Stimulated activated CD4-positive, alpha-beta T cell treated with anti-CD3 and anti-CD28 coated beads, TNF-alpha, amount 100 ng/mL, for 24 hours (primary cell): ENCODE data around the gene RPUSD3.
"Not testable (repeated sequence)": the region's sequence is repeated elsewhere in the genome, so short reads cannot be mapped to it uniquely, and the experiment has no call there.

Experiments used
- DNase-seq, 3 experiments: peaks; one replicate each; pipeline ENCODE4 v3.0.0-alpha.2; 2020; ENCODE audit warnings: low read depth in 3 of 3

The RPUSD3 gene, protein sequence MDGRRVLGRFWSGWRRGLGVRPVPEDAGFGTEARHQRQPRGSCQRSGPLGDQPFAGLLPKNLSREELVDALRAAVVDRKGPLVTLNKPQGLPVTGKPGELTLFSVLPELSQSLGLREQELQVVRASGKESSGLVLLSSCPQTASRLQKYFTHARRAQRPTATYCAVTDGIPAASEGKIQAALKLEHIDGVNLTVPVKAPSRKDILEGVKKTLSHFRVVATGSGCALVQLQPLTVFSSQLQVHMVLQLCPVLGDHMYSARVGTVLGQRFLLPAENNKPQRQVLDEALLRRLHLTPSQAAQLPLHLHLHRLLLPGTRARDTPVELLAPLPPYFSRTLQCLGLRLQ

DNA sequence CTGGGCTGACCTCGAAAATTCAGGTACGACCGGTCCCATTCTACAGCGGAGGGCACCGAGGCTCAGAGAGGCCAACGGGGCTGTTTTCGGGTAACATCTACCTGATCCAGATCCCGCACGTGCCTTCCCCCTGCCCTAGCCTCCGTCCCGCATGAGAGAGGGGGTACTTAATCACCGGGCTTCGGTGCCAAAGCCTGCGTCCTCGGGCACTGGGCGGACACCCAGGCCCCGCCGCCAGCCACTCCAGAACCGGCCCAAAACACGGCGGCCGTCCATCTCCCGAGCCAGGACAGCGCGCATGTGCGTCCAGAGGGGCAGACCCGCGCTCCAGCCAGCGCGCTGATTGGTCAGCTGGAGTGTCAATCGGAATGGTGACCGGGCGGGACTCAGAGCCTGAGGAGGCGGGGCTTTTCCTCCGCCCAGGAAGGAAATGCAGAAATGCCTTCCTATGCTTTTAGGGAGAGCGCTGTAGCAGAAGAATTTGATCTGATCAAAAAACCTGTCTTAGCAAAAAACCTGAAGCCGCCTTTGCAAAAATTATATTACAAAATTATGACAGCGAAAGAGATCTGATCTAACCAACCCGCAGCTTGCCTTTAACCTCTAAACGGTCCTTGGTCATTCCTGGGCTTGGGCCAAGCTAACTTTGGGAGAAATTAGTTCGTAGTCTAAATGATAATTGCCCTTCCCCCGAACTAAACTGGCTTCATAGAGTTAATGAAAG, at the start of gene RPUSD3:
TSS of gene RPUSD3 (minus strand) at position 294 of the 724 bp plus-strand sequence. CDS start at position 276, 18 bp downstream.
- peak; percentile 93 to 95 (median 95) for DNase-seq

DNA sequence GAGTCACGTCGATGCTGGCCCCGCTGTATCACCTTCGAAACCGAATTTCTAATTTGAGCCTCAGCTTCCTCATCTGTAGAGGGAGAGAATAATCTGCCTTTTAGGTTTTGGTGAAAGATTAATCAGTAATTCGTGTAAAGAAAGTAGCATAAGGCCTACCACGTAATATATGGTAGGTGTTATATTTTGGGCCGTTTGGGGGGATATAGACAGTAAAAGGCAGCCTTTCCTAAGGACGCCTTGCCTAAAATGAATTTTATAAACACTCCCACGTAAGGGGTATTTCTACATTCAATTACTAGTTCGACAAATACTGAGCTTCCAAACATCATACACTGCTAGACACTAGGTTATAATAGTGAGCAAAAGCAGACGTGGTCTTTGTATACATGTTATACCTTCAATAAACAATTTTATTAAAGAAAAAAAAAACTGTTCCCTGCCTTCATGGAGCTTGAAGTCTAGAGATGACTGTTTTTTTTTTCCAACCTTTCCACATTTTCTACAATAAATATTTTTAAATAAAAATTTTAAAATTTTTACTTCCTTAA, 47.3 kb upstream of the RPUSD3 start:
- DNase-seq = no peak

DNA sequence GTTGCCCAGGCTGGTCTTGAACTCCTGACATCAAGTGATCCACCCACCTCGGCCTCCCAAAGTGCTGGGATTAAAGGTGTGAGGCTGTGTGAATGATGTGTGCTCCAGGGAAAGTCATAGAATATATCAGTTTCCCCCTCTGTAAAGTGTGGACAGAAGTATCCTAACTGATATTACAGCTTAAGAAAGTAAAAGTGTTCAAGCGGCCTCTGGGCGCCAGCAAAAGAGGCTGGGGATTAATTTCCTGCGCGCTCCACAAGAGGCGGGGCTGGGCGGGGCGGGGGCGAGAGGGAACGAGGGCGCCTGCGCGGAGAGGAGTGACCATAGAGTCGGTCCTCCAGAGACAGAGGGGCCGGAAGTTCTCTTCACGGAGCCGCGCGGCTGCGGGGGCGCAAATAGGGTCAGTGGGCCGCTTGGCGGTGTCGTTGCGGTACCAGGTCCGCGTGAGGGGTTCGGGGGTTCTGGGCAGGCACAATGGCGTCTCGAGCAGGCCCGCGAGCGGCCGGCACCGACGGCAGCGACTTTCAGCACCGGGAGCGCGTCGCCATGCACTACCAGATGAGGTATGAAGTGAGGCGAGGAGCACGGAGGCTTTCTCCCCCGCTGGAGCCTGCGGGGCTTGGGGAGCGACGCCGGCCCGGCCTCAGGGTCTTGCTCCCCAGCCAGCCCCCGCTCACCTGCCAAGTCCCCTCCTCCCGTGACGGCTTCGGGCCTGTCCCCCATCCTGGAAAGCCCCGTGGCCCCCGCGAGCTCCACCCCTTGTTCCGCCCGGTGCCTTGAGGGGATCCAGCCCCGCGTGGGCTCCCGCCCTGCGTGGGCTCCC, 46.7 kb upstream of the RPUSD3 start, which contains the start of gene JAGN1:
TSS of gene JAGN1 (plus strand) at position 362 of the 823 bp plus-strand sequence. CDS start at position 475, 113 bp downstream.
- peak; percentile 79 to 90 (median 80) for DNase-seq

DNA sequence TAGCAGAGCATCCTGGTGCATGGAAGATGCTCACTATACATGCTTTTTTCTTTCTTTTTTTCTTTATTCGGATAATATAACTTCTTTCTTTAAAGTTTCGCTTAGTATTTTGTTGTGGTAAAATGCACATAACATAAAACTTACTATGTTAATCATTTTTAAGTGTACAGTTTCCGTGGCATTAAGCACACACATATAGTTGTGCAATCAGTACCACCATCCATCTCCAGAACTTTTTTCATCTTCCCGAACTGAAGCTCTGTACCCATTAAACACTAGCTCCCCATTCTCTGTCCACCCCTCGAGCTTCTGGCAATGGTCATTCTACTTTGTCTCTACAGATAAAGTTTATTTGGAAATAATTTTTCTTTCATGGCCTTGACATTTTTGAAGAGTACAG, 45.6 kb upstream of the RPUSD3 start:
- DNase-seq = no peak

DNA sequence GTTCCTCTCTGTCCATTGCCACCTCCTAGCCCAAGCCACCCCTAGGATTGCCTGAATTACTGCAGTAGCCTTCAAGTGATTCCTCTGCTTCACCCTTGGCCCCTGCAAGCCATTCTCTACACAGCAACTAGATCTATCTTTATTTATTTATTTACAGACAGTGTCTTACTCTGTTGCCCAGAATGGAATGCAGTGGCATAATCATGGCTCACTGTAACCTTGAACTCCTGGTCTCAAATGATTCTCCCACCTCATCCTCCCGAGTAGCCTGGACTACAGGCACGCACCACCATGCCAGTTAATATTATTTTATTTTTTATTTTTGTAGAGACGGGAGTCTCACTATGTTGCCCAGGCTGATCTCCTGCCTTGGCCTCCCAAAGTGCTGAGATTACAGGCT, 44.7 kb upstream of the RPUSD3 start:
- no peak for DNase-seq

DNA sequence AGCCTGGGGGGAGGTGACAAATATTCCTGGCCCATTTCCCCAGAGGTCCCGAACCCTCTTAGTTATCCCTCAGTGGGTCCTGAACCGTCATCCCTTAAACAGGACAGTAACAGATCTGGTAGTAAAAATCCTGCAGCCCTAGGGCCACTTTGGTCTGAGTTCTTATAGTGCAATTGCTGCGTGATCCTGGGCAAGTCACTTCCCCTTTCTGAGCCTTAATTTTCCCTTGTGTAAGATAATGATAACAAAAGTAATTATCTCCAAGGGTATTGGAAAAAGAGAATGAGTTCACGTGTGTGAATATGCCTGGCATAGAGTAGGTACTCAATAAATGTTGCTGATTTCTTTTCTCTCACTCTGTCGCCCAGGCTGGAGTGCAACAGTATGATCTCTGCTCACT, 43.7 kb upstream of the RPUSD3 start:
- DNase-seq = no peak

DNA sequence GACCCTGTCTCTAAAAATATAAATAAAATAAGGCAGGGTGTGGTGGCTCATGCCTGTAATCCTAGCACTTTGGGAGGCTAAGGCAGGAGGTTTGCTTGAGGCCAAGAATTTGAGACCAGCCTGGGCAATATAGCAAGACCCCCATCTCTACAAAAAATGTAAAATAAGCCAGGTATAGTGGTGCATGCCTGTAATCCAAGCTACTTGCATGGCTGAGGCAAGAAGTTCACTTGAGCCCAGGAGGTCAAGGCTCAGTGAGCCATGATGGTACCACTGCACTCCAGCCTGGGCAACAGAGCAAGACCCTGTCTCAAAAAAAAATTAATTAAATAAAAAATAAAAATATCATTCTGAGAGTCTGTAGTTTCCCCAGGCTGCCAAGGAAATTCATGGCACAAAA, 42.5 kb upstream of the RPUSD3 start:
- DNase-seq = no peak

DNA sequence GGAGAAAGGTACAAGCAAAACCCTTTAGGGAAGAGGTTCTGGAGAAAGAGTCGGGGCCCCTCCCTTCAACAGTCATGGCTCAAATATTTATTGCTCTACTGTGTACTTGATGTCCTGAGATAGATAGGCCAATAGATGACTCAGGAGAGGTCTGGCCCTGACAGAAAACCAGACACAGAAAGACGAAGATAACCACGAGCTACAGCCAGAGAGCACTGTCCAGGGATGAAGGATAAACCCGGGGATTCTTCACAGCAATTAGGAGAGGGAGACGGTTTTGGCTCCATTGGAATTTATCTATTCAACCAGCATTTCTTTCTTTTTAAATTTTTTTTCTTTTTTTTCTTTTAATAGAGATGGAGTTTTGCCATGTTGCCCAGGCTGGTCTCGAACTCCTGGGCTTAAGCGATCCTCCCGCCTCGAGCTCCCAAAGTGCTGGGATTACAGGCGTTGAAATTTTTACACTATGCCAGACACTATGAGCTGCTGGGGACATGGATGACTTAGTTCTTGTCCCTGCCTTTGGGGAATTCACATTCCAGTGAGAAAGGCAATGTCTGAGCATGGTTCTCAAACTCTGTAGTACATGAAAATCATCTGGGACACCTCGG, 40.9 kb upstream of the RPUSD3 start:
- no peak for DNase-seq

DNA sequence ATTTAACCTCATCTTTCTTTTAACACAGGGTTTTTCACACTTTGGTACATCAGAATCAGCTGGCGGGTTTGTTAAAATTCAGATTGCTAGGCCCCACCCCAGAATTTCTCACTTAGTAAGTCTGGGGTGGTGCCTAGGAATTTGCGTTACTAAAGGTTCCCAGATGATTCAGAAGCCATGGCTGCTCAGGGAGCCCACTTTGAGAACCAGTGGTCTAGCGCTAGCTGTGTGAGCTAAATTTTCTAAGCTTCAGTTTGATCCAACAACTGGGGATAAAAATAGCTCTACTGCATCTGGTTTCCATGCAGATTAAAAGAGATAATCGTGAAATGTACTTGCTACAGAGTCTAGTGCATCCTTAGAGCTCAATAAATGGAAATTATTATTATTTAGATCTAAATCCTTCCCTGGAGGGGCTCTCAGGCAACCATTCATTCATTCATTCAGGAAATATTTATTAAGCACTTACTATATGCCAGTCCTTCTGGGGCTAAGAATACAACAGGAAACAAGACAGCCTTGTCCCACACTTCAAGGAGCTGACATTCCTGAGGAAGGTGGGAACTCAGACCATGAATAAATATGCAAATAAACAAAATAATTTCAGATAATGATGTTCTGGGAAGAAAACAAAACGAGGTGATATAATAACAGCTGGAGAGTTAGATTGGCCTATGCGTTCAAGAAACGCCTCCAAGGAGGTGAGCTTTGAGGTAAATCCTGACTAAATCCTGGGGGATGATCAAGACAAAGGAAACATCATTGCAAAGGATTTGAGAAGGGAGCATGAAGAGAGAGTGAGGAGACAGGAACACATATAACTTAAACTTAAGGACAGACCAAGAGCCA, 40.1 kb upstream of the RPUSD3 start:
- no peak for DNase-seq

DNA sequence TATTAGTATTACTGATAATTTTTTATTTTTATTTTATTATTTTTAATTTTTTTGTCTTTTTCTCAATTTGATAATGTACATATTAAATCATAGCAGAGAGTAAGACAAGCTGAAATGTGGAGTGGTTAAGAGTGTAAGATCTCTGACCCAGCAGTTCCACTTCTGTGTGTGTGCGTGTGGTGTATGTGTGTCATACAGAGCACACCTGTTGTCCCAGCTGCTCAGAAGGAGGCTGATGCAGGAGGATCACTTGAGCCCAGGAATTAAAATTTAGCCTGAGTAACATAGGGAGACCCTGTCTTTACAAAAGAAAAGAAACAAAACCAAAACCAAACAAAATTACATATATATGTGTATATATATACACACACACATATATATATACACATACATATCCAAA, 37.6 kb upstream of the RPUSD3 start:
- no peak for DNase-seq

DNA sequence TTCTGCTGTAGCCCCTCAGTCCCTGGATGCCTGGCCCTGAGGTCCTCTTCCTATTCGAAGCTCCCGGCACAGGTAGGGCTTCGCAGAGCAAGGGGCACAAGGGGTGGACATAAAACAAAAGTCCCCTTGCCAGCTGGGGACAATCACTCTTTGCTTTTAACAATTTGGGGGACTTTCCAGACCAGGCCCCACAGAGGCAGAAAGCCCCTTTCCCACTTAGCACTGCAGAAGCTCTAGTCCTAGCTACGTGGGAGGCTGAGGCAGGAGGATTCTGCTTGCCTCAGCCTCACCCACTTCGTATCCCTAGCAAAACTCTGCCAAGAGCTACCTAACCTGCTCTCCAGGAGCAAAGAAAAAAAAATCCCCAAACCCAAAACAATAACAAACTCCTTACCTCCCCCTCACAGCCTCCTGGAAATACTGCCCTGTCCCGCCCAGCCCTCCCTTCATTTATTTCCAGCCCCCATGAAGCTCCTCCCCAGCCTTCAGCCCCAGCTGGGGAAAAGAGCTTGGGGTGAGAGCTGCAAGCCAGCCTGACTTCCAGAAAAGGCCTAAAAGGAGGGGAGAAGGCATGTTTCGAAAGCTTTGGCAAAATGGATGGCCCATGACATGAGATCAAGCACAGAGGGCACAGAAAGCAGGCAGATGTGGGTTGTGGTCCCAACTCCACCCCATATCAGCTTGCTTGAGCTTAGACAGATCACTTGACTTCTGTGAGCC, 36.2 kb upstream of the RPUSD3 start, which contains the start of gene CIDEC:
TSS of gene CIDEC (minus strand) at position 424 of the 720 bp plus-strand sequence. CDS start 1,767 bp downstream, outside the sequence.
- no peak for DNase-seq

DNA sequence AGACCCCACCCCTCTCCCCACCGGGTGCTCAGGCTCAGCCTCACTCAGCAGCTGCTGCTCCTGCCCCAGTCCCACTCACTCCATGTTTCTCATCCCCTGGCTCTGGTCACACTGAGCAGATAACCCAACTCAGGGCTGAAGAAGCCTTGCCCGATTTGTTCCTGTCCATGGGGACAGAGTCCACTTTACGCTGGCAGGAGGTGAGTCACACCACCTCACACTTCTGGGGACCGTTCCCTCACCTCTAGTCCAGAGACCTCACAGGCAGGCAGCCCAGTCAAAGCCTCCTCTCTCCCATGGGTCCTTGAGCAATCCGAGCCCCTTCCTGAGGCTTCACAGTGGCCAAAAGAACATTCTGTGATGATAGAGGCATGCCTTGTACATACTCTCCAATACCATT, 34.9 kb upstream of the RPUSD3 start:
- no peak for DNase-seq

DNA sequence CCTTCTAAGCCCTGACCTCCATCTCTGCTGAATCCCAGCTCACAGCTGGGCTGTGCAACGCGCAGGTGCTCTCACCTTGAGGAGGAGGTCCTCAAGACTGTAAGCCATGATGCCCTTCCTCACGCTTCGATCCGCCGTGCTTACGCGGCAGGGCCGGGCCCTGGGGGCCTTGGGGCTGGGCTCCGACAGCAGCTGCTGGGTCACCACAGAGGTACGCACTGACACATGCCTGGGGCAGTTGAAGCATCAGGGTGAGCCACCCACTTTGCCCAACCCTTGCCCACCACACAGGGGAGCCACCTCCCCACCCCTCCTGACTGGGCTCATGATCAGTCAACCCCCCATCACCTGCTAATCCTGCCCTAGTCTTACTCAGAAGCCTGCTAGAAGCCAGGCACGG, 33.2 kb upstream of the RPUSD3 start:
- no peak for DNase-seq

DNA sequence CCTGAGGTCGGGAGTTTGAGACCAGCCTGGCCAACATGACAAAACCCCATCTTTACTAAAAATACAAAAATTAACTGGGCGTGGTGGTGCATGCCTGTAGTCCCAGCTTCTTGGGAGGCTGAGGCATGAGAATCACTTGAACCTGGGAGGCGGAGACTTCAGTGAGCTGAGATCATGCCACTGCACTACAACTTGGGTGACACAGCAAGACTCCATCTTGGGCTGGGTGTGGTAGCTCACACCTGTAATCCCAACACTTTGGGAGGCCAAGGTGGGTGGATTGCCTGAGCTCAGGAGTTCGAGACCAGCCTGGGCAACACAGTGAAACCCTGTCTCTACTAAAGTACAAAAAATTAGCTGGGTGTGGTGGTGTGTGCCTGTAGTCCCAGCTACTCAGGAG, 32.4 kb upstream of the RPUSD3 start:
- DNase-seq = not testable (repeated sequence)

DNA sequence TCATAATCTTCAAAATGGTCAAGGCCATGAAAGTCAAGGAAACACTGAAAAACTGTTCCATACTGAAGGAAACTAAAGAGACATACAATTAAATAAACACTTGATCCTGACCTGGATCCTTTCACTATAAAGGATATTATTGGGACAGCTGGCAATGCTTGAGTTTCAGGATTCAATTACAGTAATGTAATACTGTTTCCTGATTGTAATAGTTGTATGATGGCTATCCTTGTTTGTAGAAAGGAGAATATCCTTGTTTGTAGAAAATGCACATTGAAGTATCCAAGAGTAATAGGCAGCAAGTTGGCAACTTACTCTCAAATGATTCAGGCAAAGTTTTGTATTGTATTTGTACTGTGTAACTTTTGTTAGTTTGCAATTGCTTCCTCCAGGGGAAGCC, 31.6 kb upstream of the RPUSD3 start:
- DNase-seq = no peak

DNA sequence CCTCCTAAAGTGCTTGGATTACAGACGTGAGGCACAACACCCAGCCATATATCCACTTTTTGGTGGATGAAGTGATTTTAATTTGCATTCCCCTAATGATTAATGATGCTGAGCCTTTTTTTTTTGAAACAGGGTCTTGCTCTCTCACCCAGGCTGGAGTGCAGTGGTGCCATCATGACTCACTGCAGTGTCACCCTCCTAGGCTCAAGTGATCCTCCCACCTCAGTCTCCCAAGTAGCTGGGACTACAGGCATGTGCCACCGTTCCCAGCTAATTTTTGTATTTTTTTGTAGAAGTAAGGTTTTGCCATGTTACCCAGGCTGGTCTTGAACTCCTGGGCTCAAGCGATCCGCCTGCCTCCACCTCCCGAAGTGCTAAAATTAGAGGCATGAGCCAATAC, 28.3 kb upstream of the RPUSD3 start:
- DNase-seq = not testable (repeated sequence)

DNA sequence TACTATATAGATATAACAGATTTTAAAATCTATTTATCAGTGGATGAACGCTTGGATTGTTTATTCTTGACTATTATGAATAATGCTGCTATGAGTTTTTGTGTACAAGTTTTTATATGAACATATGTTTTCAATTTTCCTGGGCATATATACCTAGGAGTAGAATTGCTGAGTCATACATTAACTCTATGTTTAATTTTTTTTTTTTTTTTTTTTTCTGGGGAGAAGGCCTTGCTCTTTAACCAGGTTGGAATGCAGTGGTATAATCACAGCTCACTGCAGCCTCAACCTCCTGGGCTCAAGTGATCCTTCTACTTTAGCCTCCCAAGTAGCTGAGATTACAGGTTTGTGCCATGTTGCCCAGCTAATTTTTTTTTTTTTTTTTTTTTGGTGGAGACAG, 27.2 kb upstream of the RPUSD3 start:
- no peak for DNase-seq

DNA sequence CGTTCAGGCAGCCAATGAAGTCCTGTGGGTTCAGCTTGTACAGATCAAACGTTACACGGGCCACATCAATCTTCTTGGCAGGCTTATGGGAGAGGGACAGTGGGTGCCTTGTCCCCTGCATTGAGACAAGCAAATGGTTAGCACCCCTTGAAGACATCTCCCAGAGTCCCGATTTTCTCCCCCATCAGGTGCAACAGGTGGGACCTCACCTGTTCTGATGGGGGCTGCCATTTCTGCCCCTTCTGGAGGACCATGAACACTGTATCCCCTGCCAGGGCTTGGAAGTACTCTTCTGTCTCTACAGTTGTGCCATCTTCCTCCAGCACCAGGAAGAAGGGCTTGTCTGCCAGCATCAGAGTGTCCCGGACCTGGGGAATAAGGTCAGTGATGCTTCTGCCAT, 26.1 kb upstream of the RPUSD3 start:
- DNase-seq = no peak

DNA sequence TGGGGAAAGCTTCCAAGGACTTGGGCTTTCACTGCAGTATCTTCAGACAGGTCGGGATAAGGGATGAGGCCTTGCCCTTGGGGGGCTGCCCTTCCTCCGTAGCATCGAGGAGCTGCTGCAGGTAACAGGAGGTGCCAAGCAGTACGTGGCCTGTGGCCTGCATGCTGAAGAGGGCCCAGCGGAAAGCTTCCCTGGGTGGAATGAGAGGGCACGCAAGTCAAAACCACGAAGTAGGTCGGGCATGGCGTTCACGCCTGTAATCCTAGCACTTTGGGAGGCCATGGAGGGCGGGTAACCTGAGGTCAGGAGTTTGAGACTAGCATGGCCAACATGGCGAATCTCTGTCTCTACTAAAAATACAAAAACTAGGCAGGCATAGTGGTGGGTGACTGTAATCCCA, 23.3 kb upstream of the RPUSD3 start:
- no peak for DNase-seq

DNA sequence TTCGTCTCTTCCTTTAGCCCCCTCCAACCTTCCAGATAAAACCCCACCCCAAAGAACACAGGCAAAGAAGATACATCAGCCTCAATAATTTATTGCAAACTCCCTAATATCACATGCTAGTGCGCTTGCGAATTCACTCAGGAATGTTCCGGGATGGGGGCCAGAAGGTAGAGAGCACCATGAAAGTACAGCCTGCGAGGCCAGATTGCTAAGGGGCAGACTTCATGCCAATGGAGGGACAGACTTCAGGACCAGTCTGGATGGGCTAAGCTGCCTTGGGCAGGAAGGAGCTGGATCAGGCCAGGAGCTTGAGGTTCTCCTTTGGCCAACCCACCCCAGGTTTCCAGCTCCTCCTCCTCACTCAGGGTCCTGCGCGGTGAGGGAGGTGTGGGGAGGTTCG, 22.8 kb upstream of the RPUSD3 start:
- no peak for DNase-seq
